ENCODE measurements around the gene NCEH1. TPM values are rescaled to one million over a fixed set of nuclear protein-coding genes. Genes with fewer than 3 reads are reported as not detected.
"Not testable (repeated sequence)": the region's sequence is repeated elsewhere in the genome, so short reads cannot be mapped to it uniquely, and the experiment has no call there.

The NCEH1 gene
- total RNA-seq, 5 donors from 2014 or later (not counting 1 experiment from before 2014, with no cell fraction given): 2.4 to 3.8 (median 3.5) TPM

DNA sequence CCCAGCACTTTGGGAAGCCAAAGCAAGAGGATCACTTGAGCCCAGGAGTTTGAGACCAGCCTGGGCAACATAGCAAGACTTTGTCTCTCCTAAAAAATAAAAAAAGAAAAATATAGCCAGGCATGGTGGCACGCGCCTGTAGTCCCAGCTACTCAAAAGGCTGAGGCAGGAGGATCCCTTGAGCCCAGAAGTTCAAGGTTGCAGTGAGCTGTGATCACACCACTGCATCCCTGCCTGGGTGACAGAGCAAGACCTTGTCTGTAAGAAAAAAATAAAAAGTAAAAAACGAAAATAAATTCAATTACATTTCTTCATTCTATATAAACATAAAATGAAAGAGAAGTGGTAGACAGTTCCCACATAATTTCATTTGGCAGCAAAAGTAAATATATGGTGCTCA lies 8.1 kb downstream of the NCEH1 start:
- H3K27ac Mint-ChIP-seq; H3K27ac ChIP-seq (ENCODE audit: low read length); H3K9me3 ChIP-seq; H3K4me3 Mint-ChIP-seq; DNase-seq; H3K9me3 Mint-ChIP-seq; H3K27me3 Mint-ChIP-seq; H3K36me3 ChIP-seq (ENCODE audit: control insufficient read depth in 2 of 2, extremely low read depth in 1 of 2, insufficient read depth in 1 of 2, low read length in 1 of 2); ATAC-seq (replicated peaks in 1 of 4); H3K36me3 Mint-ChIP-seq; POLR2A ChIA-PET; H3K4me1 ChIP-seq (ENCODE audit: control insufficient read depth in 1 of 2, extremely low read depth in 1 of 2, insufficient read depth in 2 of 2, low read length in 2 of 2); H3K27me3 ChIP-seq (replicated peaks in 1 of 2; ENCODE audit: control insufficient read depth in 2 of 2, extremely low read depth in 1 of 2, insufficient read depth in 2 of 2, low read length in 1 of 2); H3K4me3 ChIP-seq (ENCODE audit: control insufficient read depth in 1 of 2, extremely low read depth in 1 of 2, low read length in 1 of 2): not testable (repeated sequence)
- CTCF ChIA-PET: interaction anchor here in 1 of 2 donors (0.7 kb wide), 1 partner anchor 9 kb away, joined by 3 read pairs; no protein-coding TSS in a partner anchor
- 92% methylated on average over 2 of the region's 3 CpGs for WGBS (ENCODE audit: insufficient coverage)
- H3K4me1 Mint-ChIP-seq: peaks cover 2 to 13% (median 4%) of the 10 kb centered on the region in 3 donors

DNA sequence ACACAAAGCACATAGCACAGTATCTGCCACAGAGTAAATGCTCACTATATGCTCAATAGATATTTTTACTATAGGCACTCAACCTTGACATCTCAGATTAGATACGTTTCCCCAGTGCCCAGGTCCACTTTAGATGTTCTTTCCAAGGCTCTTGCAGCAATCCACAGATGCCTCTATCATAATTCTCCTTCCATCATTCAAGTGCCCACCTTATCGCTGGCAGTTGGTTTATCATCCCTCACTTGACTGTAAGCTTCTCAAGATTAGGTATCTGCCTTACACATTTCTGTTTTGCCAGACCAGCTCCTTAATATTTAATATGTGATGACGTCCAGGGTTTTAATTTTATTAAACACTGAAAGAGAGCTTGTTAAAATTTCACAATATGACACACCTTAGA lies 8.6 kb downstream of the NCEH1 start:
- CTCF ChIA-PET: interaction anchor here (0.7 to 1.1 kb wide), 2 partner anchors 9 to 16 kb away, joined by 3 read pairs; no protein-coding TSS in a partner anchor
- Mint-ChIP-seq H3K27me3 (no peaks in the 10 kb centered on the region), H3K27ac (no peak overlapping the region), H3K4me1 (peaks cover 2 to 13% (median 4%) of the 10 kb centered on the region in 3 donors), H3K36me3 (no peaks in the 10 kb centered on the region), H3K9me3 (no peaks in the 10 kb centered on the region), H3K4me3 (no peak overlapping the region)
- H3K27ac ChIP-seq (ENCODE audit: low read length): no peak overlapping the region
- POLR2A ChIA-PET: no interaction called here
- DNase-seq: no peak
- no peaks in the 10 kb centered on the region for H3K9me3 ChIP-seq
- ATAC-seq (replicated peaks in 1 of 4): no peak
- 91% methylated on average over 1 of the region's 3 CpGs for WGBS (ENCODE audit: insufficient coverage)
- no peaks in the 10 kb centered on the region for H3K27me3 ChIP-seq (replicated peaks in 1 of 2; ENCODE audit: control insufficient read depth in 2 of 2, extremely low read depth in 1 of 2, insufficient read depth in 2 of 2, low read length in 1 of 2)
- H3K4me3 ChIP-seq (ENCODE audit: control insufficient read depth in 1 of 2, extremely low read depth in 1 of 2, low read length in 1 of 2): no peak overlapping the region
- no peaks in the 10 kb centered on the region for H3K4me1 ChIP-seq (ENCODE audit: control insufficient read depth in 1 of 2, extremely low read depth in 1 of 2, insufficient read depth in 2 of 2, low read length in 2 of 2)
- H3K36me3 ChIP-seq (ENCODE audit: control insufficient read depth in 2 of 2, extremely low read depth in 1 of 2, insufficient read depth in 1 of 2, low read length in 1 of 2): no peaks in the 10 kb centered on the region

DNA sequence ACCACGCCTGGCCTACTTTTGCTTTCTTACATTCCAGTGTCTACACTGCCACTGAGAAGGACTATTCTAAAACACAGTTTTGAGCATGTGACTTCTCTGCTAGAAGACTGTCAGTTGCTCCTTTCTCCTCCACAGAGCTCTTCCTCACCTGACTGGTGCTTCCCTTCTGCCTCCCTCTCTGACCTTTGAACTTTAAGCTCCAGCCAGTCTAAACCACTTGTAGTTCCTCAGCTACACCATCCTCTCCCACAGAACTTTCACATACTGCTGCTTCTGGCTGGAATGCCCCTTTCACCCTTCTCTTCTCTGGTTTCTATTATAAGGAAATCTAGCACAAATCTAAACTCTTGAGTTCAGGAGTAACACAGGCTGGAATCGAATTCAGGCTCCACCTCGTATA lies 9.1 kb downstream of the NCEH1 start:
- Histone ChIP-seq H3K27ac (ENCODE audit: low read length) (no peak overlapping the region), H3K36me3 (ENCODE audit: control insufficient read depth in 2 of 2, extremely low read depth in 1 of 2, insufficient read depth in 1 of 2, low read length in 1 of 2) (no peaks in the 10 kb centered on the region), H3K9me3 (no peaks in the 10 kb centered on the region), H3K4me1 (ENCODE audit: control insufficient read depth in 1 of 2, extremely low read depth in 1 of 2, insufficient read depth in 2 of 2, low read length in 2 of 2) (no peaks in the 10 kb centered on the region), H3K4me3 (ENCODE audit: control insufficient read depth in 1 of 2, extremely low read depth in 1 of 2, low read length in 1 of 2) (no peak overlapping the region), H3K27me3 (replicated peaks in 1 of 2; ENCODE audit: control insufficient read depth in 2 of 2, extremely low read depth in 1 of 2, insufficient read depth in 2 of 2, low read length in 1 of 2) (no peaks in the 10 kb centered on the region)
- ATAC-seq (replicated peaks in 1 of 4) (no peak), DNase-seq (no peak)
- ChIA-PET CTCF (interaction anchor here in 1 of 2 donors (0.6 to 1.1 kb wide), 2 partner anchors 15 to 1375 kb away, joined by 3 read pairs; no protein-coding TSS in a partner anchor), POLR2A (no interaction called here)
- WGBS (ENCODE audit: insufficient coverage): 100% methylated on average over 3 of the region's 3 CpGs
- Mint-ChIP-seq H3K4me3 (no peak overlapping the region), H3K36me3 (no peaks in the 10 kb centered on the region), H3K4me1 (peaks cover 2 to 13% (median 4%) of the 10 kb centered on the region in 3 donors), H3K27ac (no peak overlapping the region), H3K27me3 (no peaks in the 10 kb centered on the region), H3K9me3 (no peaks in the 10 kb centered on the region)

DNA sequence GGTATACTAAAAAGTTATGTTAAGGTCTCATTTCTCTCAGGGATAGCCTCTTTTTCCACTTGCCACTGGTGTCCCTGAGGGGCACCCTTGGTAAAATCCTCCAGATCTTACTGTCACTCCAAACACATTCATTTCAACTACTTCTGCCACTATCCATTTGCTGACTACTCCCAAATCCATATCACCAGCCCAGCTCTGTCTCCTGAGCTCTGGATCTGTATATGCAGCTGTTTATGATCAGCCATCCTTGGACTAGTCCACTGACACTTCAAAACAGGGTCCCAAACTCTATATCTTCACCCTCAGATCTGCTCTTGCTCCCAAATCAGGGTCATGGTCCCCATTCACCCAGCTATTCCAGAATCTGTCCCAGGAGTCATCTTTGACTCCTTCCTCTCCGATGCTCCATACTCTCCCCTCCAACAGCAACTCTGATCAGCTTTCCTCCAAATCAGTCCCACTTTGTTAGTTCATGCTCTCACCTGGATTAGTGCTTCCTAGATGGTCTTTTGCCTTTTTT lies 9.9 kb downstream of the NCEH1 start:
- Histone ChIP-seq H3K9me3 (no peaks in the 10 kb centered on the region), H3K4me1 (ENCODE audit: control insufficient read depth in 1 of 2, extremely low read depth in 1 of 2, insufficient read depth in 2 of 2, low read length in 2 of 2) (no peaks in the 10 kb centered on the region), H3K27ac (ENCODE audit: low read length) (no peak overlapping the region), H3K36me3 (ENCODE audit: control insufficient read depth in 2 of 2, extremely low read depth in 1 of 2, insufficient read depth in 1 of 2, low read length in 1 of 2) (no peaks in the 10 kb centered on the region), H3K4me3 (ENCODE audit: control insufficient read depth in 1 of 2, extremely low read depth in 1 of 2, low read length in 1 of 2) (no peak overlapping the region), H3K27me3 (replicated peaks in 1 of 2; ENCODE audit: control insufficient read depth in 2 of 2, extremely low read depth in 1 of 2, insufficient read depth in 2 of 2, low read length in 1 of 2) (no peaks in the 10 kb centered on the region)
- WGBS (ENCODE audit: insufficient coverage): no CpG with 5 or more reads among the region's 1 CpG
- DNase-seq (no peak), ATAC-seq (replicated peaks in 1 of 4) (no peak)
- H3K4me1 Mint-ChIP-seq: peaks cover 2 to 13% (median 4%) of the 10 kb centered on the region in 3 donors
- H3K27ac Mint-ChIP-seq: no peak overlapping the region
- CTCF ChIA-PET: interaction anchor here in 1 of 2 donors (0.6 to 1.1 kb wide), 4 partner anchors 8 to 1374 kb away, joined by 3 to 6 read pairs (median 3); no protein-coding TSS in a partner anchor
- no peaks in the 10 kb centered on the region for H3K36me3 Mint-ChIP-seq
- POLR2A ChIA-PET: no interaction called here
- no peaks in the 10 kb centered on the region for H3K27me3 Mint-ChIP-seq
- H3K4me3 Mint-ChIP-seq: no peak overlapping the region
- no peaks in the 10 kb centered on the region for H3K9me3 Mint-ChIP-seq

DNA sequence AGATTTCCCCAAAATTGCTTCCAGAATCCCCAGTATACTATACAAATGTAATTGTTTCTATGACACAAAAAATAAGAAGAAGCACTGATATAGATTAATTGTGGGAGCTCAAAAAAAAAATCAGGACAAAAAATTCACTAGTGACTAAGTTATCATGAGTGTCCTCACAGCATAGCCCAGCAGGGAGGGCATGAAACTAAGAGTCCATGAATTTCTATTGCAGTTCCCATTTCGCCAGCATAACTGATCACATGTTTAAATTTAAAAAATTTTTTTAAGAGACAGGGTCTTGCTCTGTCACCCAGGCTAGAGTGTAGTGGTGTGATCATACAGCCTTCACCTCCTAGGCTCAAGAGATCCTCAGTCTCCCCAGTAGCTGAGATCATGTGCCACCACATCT lies 10.6 kb downstream of the NCEH1 start:
- POLR2A ChIA-PET: interaction anchor here (0.6 kb wide), 2 partner anchors 1198 to 1543 kb away, joined by 3 read pairs; no protein-coding TSS in a partner anchor
- DNase-seq (no peak), ATAC-seq (replicated peaks in 1 of 4) (no peak)
- H3K9me3 Mint-ChIP-seq: no peaks in the 10 kb centered on the region
- H3K4me3 Mint-ChIP-seq: no peak overlapping the region
- H3K27me3 ChIP-seq (replicated peaks in 1 of 2; ENCODE audit: control insufficient read depth in 2 of 2, extremely low read depth in 1 of 2, insufficient read depth in 2 of 2, low read length in 1 of 2): no peaks in the 10 kb centered on the region
- H3K4me1 Mint-ChIP-seq: peaks cover 2 to 13% (median 4%) of the 10 kb centered on the region in 3 donors
- no CpG with 5 or more reads among the region's 1 CpG for WGBS (ENCODE audit: insufficient coverage)
- H3K27ac ChIP-seq (ENCODE audit: low read length): no peak overlapping the region
- H3K27me3 Mint-ChIP-seq: no peaks in the 10 kb centered on the region
- H3K27ac Mint-ChIP-seq: no peak overlapping the region
- no peaks in the 10 kb centered on the region for H3K36me3 ChIP-seq (ENCODE audit: control insufficient read depth in 2 of 2, extremely low read depth in 1 of 2, insufficient read depth in 1 of 2, low read length in 1 of 2)
- CTCF ChIA-PET: interaction anchor here in 1 of 2 donors (0.6 kb wide), 1 partner anchor 1420 kb away, joined by 3 read pairs; no protein-coding TSS in a partner anchor
- no peak overlapping the region for H3K4me3 ChIP-seq (ENCODE audit: control insufficient read depth in 1 of 2, extremely low read depth in 1 of 2, low read length in 1 of 2)
- H3K36me3 Mint-ChIP-seq: no peaks in the 10 kb centered on the region
- no peaks in the 10 kb centered on the region for H3K4me1 ChIP-seq (ENCODE audit: control insufficient read depth in 1 of 2, extremely low read depth in 1 of 2, insufficient read depth in 2 of 2, low read length in 2 of 2)
- H3K9me3 ChIP-seq: no peaks in the 10 kb centered on the region

DNA sequence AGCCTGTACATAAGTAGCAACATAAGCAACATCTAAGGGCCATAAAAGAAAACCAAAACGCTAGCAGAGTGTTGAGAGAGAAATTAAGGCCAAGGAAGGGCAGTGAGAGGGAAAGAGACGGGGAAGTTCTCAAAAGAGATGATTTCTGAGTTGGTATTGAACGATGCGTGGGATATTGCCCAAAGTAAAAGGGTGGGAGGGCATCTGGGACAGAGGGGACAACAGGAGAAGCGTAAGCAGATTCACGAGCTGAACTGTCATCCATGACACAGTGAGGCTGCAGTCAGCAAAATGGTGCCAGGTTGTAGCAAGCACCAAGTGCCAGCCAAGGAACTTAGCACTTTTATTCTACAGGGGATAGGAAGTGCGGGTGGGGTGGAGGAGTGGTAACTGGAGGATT lies 11.8 kb downstream of the NCEH1 start:
- no peak for ATAC-seq (replicated peaks in 1 of 4)
- no peaks in the 10 kb centered on the region for H3K4me1 ChIP-seq (ENCODE audit: control insufficient read depth in 1 of 2, extremely low read depth in 1 of 2, insufficient read depth in 2 of 2, low read length in 2 of 2)
- peaks cover 3% of the 10 kb centered on the region for H3K36me3 Mint-ChIP-seq
- H3K9me3 Mint-ChIP-seq: no peaks in the 10 kb centered on the region
- H3K27ac Mint-ChIP-seq: no peak overlapping the region
- POLR2A ChIA-PET: no interaction called here
- no peak overlapping the region for H3K4me3 ChIP-seq (ENCODE audit: control insufficient read depth in 1 of 2, extremely low read depth in 1 of 2, low read length in 1 of 2)
- no peaks in the 10 kb centered on the region for H3K36me3 ChIP-seq (ENCODE audit: control insufficient read depth in 2 of 2, extremely low read depth in 1 of 2, insufficient read depth in 1 of 2, low read length in 1 of 2)
- CTCF ChIA-PET: no interaction called here
- H3K27ac ChIP-seq (ENCODE audit: low read length): no peak overlapping the region
- no peaks in the 10 kb centered on the region for H3K27me3 Mint-ChIP-seq
- H3K9me3 ChIP-seq: no peaks in the 10 kb centered on the region
- no peaks in the 10 kb centered on the region for H3K27me3 ChIP-seq (replicated peaks in 1 of 2; ENCODE audit: control insufficient read depth in 2 of 2, extremely low read depth in 1 of 2, insufficient read depth in 2 of 2, low read length in 1 of 2)
- WGBS (ENCODE audit: insufficient coverage): 97% methylated on average over 5 of the region's 7 CpGs
- peaks cover 2 to 13% (median 6%) of the 10 kb centered on the region in 3 donors for H3K4me1 Mint-ChIP-seq
- no peak overlapping the region for H3K4me3 Mint-ChIP-seq
- DNase-seq: no peak
